ENCODE results near the gene PRSS33.

The PRSS33 gene

DNA sequence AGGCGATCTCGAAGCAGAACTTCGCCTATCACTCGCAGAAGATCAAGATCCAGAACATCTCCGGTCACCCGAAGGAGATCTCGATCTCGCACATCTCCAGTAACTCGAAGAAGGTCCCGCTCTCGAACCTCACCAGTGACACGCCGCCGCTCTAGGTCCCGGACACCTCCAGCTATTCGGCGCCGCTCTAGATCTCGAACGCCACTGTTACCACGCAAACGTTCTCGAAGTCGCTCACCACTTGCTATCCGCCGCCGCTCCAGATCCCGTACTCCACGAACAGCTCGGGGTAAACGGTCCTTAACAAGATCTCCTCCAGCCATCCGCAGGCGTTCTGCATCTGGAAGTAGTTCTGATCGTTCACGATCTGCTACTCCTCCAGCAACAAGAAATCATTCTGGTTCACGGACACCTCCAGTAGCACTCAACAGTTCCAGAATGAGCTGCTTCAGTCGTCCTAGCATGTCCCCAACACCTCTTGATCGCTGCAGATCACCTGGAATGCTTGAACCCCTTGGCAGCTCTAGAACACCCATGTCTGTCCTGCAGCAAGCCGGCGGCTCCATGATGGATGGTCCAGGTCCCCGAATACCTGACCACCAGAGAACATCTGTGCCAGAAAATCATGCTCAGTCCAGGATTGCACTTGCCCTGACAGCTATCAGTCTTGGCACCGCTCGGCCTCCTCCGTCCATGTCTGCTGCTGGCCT lies 20.8 kb downstream of the PRSS33 start:
- no peak for DNase-seq (ENCODE audit: extremely low read depth in 1 of 2, low read depth in 1 of 2)

DNA sequence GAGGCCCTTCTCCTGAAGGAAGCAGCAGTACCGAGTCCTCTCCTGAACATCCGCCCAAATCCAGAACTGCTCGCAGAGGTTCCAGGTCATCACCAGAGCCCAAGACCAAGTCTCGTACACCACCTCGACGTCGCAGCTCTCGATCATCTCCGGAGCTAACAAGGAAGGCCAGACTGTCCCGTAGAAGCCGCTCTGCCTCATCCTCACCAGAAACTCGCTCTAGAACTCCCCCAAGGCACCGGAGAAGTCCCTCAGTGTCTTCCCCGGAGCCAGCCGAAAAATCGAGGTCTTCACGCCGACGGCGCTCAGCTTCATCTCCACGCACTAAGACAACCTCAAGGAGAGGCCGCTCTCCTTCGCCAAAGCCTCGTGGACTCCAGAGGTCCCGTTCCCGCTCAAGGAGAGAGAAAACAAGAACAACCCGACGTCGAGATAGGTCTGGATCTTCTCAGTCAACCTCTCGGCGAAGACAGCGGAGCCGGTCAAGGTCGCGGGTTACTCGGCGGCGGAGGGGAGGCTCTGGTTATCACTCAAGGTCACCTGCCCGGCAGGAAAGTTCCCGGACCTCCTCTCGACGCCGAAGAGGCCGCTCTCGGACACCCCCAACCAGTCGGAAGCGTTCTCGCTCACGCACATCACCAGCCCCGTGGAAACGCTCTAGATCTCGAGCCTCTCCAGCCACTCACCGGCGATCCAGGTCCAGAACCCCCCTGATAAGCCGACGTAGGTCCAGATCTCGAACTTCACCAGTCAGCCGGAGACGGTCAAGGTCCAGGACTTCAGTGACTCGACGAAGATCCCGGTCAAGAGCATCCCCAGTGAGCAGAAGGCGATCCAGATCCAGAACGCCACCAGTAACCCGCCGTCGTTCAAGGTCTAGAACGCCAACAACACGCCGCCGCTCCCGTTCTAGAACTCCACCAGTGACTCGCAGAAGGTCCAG lies 21.6 kb downstream of the PRSS33 start:
- DNase-seq (ENCODE audit: extremely low read depth in 1 of 2, low read depth in 1 of 2) = no peak

DNA sequence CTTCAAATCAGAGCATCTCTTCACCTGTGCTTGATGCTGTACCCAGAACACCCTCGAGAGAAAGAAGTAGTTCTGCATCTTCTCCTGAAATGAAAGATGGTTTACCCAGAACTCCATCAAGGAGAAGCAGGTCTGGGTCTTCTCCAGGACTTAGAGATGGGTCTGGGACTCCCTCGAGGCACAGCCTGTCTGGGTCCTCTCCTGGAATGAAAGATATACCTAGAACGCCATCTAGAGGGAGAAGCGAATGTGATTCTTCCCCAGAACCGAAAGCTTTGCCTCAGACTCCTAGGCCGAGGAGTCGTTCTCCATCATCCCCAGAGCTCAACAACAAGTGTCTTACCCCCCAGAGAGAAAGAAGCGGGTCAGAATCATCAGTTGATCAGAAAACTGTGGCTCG lies 22.6 kb downstream of the PRSS33 start:
- no peak for DNase-seq (ENCODE audit: extremely low read depth in 1 of 2, low read depth in 1 of 2)

DNA sequence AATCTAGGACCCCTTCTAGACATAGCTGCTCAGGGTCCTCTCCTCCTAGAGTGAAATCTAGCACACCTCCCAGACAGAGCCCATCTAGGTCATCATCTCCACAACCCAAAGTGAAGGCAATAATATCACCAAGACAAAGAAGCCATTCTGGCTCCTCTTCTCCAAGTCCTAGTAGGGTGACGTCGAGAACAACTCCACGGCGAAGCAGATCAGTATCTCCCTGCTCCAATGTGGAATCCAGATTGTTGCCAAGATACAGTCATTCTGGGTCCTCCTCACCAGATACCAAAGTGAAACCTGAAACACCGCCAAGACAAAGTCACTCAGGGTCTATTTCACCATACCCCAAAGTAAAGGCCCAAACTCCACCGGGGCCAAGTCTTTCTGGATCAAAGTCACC lies 24.2 kb downstream of the PRSS33 start:
- no peak for DNase-seq (ENCODE audit: extremely low read depth in 1 of 2, low read depth in 1 of 2)

DNA sequence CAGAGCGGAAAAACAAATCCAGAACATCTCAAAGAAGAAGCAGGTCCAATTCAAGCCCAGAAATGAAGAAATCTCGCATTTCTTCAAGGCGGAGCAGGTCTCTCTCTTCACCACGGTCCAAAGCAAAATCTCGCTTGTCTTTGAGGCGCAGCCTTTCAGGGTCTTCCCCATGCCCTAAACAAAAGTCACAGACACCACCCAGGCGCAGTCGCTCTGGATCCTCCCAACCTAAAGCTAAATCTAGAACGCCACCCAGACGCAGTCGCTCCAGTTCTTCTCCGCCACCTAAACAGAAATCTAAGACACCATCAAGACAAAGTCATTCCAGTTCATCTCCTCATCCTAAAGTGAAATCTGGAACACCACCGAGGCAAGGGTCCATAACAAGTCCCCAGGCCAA lies 24.6 kb downstream of the PRSS33 start:
- DNase-seq (ENCODE audit: extremely low read depth in 1 of 2, low read depth in 1 of 2) = no peak

DNA sequence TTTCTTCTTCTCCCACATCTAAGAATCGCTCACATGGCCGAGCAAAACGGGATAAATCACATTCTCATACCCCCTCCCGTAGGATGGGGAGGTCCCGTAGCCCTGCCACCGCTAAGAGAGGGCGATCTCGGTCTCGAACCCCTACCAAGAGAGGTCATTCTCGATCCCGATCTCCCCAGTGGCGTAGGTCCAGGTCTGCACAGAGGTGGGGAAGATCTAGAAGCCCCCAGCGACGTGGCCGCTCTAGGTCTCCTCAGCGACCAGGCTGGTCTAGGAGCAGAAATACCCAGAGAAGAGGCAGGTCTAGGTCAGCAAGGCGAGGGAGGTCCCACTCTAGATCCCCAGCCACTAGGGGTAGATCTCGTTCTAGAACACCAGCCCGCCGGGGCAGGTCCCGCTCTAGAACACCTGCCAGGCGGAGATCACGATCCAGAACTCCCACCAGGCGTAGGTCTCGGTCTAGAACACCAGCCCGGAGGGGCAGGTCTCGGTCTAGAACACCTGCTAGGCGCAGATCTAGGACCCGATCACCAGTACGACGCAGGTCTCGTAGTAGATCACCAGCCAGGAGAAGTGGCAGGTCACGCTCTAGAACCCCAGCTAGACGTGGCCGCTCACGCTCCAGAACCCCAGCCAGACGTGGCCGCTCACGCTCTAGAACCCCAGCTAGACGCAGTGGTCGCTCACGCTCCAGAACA lies 25.3 kb downstream of the PRSS33 start:
- no peak for DNase-seq (ENCODE audit: extremely low read depth in 1 of 2, low read depth in 1 of 2)

DNA sequence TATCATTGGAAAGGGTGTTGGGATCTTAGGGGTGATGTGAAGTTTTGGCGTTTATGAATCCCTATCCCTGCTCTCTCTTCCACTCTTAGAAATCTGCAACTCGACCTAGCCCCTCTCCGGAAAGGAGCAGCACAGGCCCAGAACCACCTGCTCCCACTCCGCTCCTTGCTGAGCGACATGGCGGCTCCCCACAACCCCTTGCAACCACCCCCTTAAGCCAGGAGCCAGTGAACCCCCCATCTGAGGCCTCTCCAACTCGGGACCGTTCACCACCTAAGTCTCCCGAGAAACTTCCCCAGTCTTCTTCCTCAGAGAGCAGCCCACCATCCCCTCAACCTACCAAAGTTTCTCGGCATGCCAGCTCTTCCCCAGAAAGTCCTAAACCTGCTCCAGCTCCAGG lies 25.9 kb downstream of the PRSS33 start:
- no peak for DNase-seq (ENCODE audit: extremely low read depth in 1 of 2, low read depth in 1 of 2)

DNA sequence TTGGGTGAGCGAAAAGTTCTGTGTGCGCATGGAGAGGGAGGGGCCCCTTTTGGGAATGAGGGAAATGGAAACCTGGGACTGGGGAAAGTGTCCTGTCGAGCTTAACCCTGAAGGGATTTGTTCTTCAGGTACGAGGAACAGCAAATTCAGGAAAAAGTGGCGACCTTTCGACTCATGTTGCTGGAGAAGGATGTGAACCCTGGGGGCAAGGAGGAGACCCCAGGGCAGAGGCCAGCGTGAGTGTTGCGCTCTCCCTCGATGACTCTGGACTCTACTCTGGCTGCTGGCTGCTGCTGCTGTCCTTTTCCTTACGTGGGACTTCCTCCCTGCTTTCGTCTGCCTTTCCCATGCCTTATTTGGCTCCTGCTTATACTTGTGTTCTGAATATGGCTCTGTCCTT lies 30.0 kb downstream of the PRSS33 start:
- no peak for DNase-seq (ENCODE audit: extremely low read depth in 1 of 2, low read depth in 1 of 2)

DNA sequence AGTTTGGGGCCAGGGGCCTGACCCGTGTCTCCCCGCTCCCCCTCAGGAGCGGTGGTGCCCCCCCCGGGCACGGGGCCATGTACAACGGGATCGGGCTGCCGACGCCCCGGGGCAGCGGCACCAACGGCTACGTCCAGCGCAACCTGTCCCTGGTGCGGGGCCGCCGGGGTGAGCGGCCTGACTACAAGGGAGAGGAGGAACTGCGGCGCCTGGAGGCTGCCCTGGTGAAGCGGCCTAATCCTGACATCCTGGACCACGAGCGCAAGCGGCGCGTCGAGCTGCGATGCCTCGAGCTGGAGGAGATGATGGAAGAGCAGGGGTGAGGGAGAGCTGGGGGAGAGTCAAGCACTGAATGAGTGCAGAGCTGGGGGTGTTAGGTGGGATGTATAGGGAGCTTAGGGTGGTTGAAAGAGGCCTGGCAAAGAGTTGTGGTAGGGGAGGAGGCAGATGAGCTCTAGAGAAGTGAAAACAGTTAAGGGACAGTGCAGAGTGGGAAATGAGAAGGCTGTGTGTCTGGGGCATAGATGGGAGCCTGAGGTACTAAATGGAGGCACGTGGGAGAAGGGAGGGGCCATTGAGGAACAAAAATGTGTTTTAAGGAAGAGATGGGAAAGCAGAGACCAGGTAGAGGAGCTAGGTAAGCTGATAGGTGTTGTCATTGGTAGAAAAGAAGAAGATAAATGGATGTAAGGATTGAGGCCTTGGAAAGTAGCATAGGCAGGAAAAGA lies 30.9 kb downstream of the PRSS33 start:
- no peak for DNase-seq (ENCODE audit: extremely low read depth in 1 of 2, low read depth in 1 of 2)

DNA sequence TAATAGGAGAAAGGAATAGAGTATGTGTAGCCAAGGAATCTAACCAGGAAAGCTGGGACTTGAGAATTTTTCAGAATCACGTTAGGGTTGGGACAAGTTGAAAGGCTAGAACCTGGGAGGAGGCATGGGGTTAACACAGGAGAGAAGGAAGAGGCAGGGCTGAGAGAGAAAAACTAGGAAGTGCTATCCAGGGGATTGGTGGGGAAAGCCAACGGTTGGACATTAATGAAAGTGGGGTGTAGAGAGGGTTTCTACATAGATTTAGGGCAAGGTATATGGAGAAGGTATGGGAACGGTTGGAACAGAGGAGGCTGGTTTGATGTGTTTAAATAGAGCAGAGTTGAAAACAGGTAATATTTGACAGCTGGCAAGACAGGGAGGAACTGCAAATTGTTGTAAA lies 32.2 kb downstream of the PRSS33 start:
- no peak for DNase-seq (ENCODE audit: extremely low read depth in 1 of 2, low read depth in 1 of 2)

DNA sequence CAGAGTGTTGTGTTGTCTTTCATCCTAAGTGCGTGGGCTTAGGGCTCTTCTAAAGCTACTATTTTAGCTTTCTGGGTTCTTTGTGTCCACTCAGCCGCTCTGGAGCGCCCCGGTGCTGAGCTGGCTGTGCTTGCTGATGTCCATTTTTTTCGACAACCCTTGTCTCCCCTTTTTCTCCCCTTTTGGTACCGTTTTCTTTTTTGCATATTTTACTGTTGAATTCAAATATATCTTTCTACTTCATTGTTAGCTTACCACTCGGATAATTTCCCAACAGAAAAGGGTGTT lies 33.7 kb downstream of the PRSS33 start:
- DNase-seq (ENCODE audit: extremely low read depth in 1 of 2, low read depth in 1 of 2) = no peak

DNA sequence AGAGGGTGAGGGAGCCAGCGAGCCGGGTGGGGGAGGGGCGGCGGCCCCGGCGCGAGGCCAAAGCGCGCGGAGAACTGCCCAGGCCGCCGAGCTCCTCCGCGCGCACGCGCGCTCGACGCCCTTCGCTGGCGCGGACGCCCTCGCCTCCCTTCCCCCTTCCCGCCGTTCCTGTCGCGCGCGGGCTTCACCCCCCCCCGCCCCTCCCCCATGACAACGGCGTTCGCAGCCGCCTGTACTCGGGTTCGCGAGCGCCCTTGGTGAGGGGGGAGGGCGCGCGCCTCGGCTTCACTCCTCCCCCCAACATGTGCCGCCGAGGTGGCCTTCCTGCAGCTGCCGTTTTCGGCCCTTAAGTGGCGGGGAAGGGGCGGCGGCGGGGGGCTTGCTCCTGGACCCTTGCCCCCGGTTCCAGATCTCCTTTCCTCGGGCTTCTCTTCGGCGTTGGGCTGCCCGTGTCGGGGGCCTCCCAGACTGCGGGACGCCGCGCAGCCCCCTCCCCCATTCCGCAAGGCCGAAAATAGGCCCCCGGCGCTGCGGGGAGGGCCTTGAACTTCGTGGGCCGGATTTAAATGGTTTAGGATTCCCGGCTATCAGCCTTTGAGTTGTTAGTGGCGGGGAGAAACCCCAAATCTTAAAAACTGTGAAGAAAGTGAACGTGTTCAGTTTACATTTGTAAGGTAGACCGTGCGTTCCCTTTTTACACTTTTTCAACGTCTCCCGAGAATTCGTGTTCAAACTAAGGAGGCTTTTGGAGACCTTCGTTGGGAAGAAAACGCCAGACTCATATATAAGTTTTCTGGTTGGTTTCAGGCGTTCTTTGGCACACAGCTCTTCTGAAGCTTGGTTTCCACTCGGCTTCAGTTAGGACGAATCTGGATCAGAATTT lies 34.3 kb downstream of the PRSS33 start:
- DNase-seq (ENCODE audit: extremely low read depth in 1 of 2, low read depth in 1 of 2) = no peak

DNA sequence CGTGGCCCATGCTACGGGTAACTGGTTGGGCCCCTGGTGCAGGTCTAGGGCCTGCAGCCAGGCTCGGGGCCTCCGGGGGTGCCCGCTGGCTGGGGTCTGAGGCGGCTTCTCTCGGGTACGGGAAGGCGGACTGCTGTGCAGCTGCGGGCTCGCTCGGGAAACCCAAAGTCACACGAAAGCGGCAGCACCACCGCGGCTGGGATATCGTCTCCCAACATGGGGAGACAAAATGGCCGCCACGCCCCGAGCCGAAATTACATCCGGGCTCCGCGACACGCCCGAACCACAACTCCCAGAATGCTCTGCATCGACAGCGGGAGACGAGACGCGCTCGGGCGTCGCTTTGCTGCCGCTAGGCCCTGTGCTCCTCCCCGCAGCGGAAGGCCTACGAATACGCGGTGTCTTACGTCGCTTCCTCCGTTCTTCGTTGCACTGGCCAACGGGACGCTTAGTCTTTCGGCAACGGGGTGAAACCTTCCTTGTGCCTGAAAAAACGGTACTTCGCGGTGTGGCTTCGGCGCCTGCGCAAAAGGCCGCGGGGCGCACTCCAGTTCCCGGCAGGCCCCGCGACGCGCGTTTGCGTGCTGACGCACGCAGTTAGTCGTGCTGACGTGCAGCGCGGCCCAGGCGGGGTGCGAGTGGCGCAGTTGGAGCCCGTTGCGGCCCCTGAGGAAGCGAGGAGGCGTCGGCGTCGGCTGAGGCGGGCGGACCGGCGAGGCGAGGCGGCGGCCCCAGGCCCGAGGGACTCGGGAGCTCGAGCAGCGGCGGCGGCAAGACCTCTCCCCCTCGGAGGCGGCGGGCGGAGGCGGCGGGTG lies 35.1 kb downstream of the PRSS33 start, which contains the start of gene SRRM2:
SRRM2 (plus strand) TSS at position 604 of the 815 bp plus-strand sequence. CDS start 3,727 bp downstream, outside the sequence.
- DNase-seq (ENCODE audit: extremely low read depth in 1 of 2, low read depth in 1 of 2) = peak; percentile 87 to 88

DNA sequence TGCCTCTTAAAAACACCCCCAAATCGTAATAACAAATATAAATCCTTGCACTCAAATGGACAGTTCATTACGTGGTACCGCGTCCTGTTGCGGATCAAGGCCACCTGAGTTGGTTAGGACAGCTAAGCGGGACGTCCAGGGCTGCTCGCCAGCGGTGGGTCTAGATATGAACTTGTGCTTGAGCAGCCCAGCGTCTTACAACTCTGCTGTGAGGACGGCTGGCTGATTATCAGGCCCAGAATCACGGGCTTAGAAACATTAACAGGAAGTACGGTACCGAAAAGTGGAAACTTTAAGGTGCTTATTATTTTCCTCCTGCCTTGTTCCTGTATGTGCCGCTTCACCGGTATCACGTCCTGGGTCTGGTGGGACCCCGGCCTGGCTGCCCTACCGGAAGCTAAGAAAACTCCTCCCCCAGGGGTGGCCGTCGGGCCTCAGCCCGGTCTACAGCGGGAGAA lies 35.8 kb downstream of the PRSS33 start:
- DNase-seq (ENCODE audit: extremely low read depth in 1 of 2, low read depth in 1 of 2) = no peak

DNA sequence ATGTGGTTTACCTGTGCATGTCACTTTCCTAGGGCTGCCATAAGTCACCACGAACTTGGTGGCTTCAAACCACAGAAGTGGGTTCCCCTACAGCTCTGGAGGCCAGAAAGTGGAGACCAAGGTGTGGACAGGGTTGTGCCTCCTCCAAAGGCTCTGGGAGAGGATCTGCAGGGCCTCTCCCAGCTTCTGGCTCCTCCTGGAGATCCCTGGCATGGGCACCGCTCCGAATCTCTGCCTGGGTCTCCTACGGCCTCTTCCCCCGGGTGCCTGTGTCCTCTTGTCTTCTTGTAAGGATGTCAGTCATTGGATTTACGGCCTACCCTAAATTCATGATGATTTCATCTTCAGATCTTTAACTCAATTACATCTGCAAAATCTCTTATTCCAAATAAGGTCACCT lies 37.4 kb downstream of the PRSS33 start:
- no peak for DNase-seq (ENCODE audit: extremely low read depth in 1 of 2, low read depth in 1 of 2)

DNA sequence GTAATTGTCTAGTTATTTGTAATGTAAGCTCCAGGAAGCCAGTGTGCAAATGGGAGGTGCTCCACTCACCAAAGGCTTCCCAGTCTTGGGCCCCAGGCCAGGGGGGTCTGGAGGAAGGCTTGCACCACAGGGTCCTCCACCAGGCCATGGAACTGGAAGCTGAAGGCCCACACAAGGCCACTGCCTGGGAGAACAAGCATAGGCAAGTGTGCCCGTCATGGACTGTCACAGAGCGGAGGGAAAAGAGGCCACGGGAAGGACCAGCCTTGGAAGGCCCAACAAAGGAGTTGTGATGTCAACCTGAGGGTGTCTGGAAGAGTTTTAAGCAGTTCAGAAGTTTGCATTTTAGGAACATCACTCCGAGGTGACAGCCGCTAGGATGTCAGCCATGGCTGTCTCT lies 37.9 kb downstream of the PRSS33 start:
- no peak for DNase-seq (ENCODE audit: extremely low read depth in 1 of 2, low read depth in 1 of 2)

DNA sequence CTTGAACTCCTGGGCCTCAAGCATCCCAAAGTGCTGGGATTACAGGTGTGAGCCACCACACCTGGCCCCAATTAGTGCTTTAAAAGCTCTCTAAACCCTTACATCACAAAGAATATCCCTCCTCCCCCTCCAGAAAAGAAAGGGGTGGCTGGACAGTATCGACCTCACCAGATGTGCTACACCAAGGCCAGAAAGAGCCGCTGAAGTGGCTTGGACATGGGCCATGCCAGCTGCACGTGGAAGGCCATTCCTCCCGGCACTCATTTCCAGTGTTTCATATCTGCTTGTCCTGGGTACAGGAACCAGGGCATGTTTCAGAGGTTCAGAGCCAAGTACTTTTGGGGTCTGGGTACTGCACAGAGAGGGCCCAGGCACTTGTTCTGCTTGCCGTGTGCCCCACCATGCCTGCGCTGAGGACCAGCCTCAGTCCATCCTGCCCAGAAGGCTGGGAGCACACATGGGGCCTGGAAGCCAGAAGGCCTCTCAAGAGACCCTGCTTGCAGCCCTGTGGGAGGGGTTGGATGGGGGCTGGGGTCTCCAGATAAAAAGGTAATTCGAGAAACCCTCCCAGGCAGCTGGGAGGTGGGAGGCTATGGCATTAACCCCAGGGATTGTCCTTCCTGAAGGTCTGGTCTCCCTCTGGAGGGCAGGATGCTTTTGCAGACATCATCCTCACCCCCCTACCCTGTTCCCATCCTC lies 38.5 kb downstream of the PRSS33 start:
- DNase-seq (ENCODE audit: extremely low read depth in 1 of 2, low read depth in 1 of 2) = no peak

DNA sequence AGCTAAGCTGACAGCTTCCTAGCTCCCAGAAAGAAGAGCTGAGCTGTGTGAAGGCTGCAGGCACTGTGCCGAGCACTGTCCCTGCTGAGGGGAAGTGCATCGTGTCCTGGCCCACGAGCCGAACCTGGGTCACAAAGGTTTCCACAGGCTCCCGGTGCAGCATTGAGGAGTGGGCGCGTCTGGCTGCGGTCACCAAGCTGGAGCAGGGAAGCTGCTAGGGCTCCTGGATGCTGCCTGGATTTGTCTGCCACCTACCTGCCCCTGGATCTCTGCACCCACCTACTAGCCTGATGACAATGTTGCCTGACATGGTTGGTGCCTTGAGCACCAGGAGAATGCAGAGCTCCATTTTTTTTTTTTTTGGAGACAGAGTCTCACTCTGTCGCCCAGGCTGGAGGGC lies 41.4 kb downstream of the PRSS33 start:
- no peak for DNase-seq (ENCODE audit: extremely low read depth in 1 of 2, low read depth in 1 of 2)

Data from activated CD8-positive, alpha-beta memory T cell treated with anti-CD3 and anti-CD28 coated beads for 1 hour (primary cell).